Left ventricle myocardium superior (tissue), 1 donor: ENCODE data around the gene VAV2. TPM values are rescaled to one million over a fixed set of nuclear protein-coding genes. Genes with fewer than 3 reads are reported as not detected.

Source experiments
- ATAC-seq: fragments of 200-7000 bp; cut with Tn5 transposase; one replicate; pipeline ENCODE4 v1.9.1; 2020; ENCODE audit warnings: mild to moderate bottlenecking, moderate library complexity
- DNase-seq: peaks from one replicate; pipeline ENCODE4 v3.0.0-alpha.2; 2020
- intact Hi-C: fragments of 100-400 bp; cut with micrococcal nuclease; formaldehyde crosslinking; loops from one replicate; pipeline ENCODE4 v1.11.0; 2022
- total RNA-seq: library from RNA; stranded (reverse); fragmentation: NEBNext Ultra II Directional; extraction: Animal tissue kit (Norgen Biotek cat#: 25700); gene quantifications from one replicate; pipeline ENCODE4 v1.2.1, GENCODE V29; 2021
- donor health status: DM: no; HTN: yes; CAD: no; lungs with severe emphysema.

The VAV2 gene
- total RNA-seq, 1 donor from 2014 or later, result 6.1 TPM

- intact Hi-C loops, result loop anchor here (5.0 to 10.0 kb wide), 2 partner anchors 196 to 323 kb away; partner anchors contain the start of gene ADAMTSL2
- ATAC-seq, result no peak
- DNase-seq, result peak; percentile 33
Measured at GRCh38 chr9:133727876-133728441, 264.2 kb downstream of the VAV2 start.

GRCh38 chr9:133727277-133727875, 264.7 kb downstream of the VAV2 start:
- intact Hi-C loops, result loop anchor here (5.0 to 10.0 kb wide), 2 partner anchors 195 to 323 kb away; partner anchors contain the start of gene ADAMTSL2
- DNase-seq, result no peak

GRCh38 chr9:133726401-133727276, 265.5 kb downstream of the VAV2 start:
- intact Hi-C loops, result loop anchor here (5.0 to 10.0 kb wide), 2 partner anchors 194 to 322 kb away; partner anchors contain the start of gene ADAMTSL2
- DNase-seq (peak; percentile 77), ATAC-seq (peak; percentile 91)

More at GRCh38 chr9:133727277-133727875, 264.7 kb downstream of the VAV2 start:
- ATAC-seq, result no peak

- no peak for DNase-seq
- intact Hi-C loops, result loop anchor here (5.0 to 10.0 kb wide), 2 partner anchors 194 to 321 kb away; partner anchors contain the start of gene ADAMTSL2
- no peak for ATAC-seq
Measured at GRCh38 chr9:133725886-133726285, 266.2 kb downstream of the VAV2 start.

- intact Hi-C loops, result no loop called here
- ATAC-seq (no peak), DNase-seq (peak; percentile 23)
Measured at GRCh38 chr9:133718563-133719315, 273.4 kb downstream of the VAV2 start.

GRCh38 chr9:133717113-133718031, 274.8 kb downstream of the VAV2 start:
- peak; percentile 26 for DNase-seq
- ATAC-seq, result no peak
- intact Hi-C loops, result no loop called here

- intact Hi-C loops, result no loop called here
- ATAC-seq (peak; percentile 65), DNase-seq (peak; percentile 78)
Measured at GRCh38 chr9:133716564-133717112, 275.5 kb downstream of the VAV2 start.

GRCh38 chr9:133715866-133716563, 276.1 kb downstream of the VAV2 start:
- ATAC-seq (peak; percentile 22), DNase-seq (peak; percentile 58)
- intact Hi-C loops, result no loop called here

- intact Hi-C loops, result no loop called here
- DNase-seq (peak; percentile 79), ATAC-seq (peak; percentile 62)
Measured at GRCh38 chr9:133715295-133715865, 276.7 kb downstream of the VAV2 start.

GRCh38 chr9:133714606-133715294, 277.4 kb downstream of the VAV2 start:
- DNase-seq, result peak; percentile 84
- ATAC-seq, result peak; percentile 77
- intact Hi-C loops, result no loop called here

GRCh38 chr9:133713960-133714495, 278.1 kb downstream of the VAV2 start:
- DNase-seq (peak; percentile 31), ATAC-seq (no peak)
- intact Hi-C loops, result no loop called here

GRCh38 chr9:133713150-133713959, 278.8 kb downstream of the VAV2 start:
- DNase-seq, result peak; percentile 30
- ATAC-seq, result no peak
- intact Hi-C loops, result no loop called here

GRCh38 chr9:133712221-133713100, 279.7 kb downstream of the VAV2 start:
- DNase-seq (peak; percentile 29), ATAC-seq (no peak)
- intact Hi-C loops, result no loop called here
